Endothelial cell of umbilical vein (primary cell): ENCODE data around the gene ERGIC2. TPM values are rescaled to one million over a fixed set of nuclear protein-coding genes. Genes with fewer than 3 reads are reported as not detected.

Experiments used
- BruUV-seq: library from RNA; stranded (reverse); fragments of 400-500 nt; replicated peaks from 2 replicates; lab custom pipeline; 2021; lab: Mats Ljungman, UMichigan
- CTCF ChIA-PET: fragments of 300-600, 350-600 bp; sonication (Branson Sonifier 250); formaldehyde crosslinking; loops from one replicate; lab custom pipeline; 2021; ENCODE audit warnings: antibody characterized with exemption, inconsistent platforms; lab: Charles Lee
- POLR2A ChIA-PET: fragments of 300-600, 350-600 bp; sonication (Branson Sonifier 250); formaldehyde crosslinking; loops from one replicate; lab custom pipeline; 2021; ENCODE audit warnings: antibody characterized with exemption, inconsistent platforms; lab: Charles Lee
- DNase-seq: peaks from one replicate; pipeline ENCODE4 v3.0.0-alpha.2; 2011; ENCODE audit warnings: low read depth, low spot score
- FAIRE-seq: peaks from 2 replicates; lab custom pipeline; 2011; peaks lifted over from hg19 to GRCh38; lab: Jason Lieb, UNC
- H2AFZ ChIP-seq: 2 replicates; pipeline ENCODE4 v1.6.0; 2012; ENCODE audit warnings: low read depth, low read length, control low read depth, inconsistent platforms
- H3K27ac ChIP-seq: 2 replicates; pipeline ENCODE4 v1.5.1; 2011; ENCODE audit warnings: low read depth, mild to moderate bottlenecking, control low read depth, low read length, moderate library complexity; ENCODE audit not compliant: insufficient read depth
- H3K27me3 ChIP-seq, 2 experiments: 2 replicates each; pipeline versions ENCODE4 v1.6.0 to v1.6.1; 2011; ENCODE audit warnings: low read length in 2 of 2, mixed read lengths in 1 of 2; ENCODE audit not compliant: control insufficient read depth in 2 of 2, insufficient read depth in 2 of 2
- H3K36me3 ChIP-seq, 2 experiments: 2 replicates in 1 of 2; 3 replicates in 1 of 2; pipeline ENCODE4 v1.5.1; 2011; ENCODE audit warnings: low read length in 2 of 2, mild to moderate bottlenecking in 1 of 2, moderate library complexity in 1 of 2; ENCODE audit not compliant: control insufficient read depth in 2 of 2, insufficient read depth in 2 of 2; ENCODE audit errors: extremely low read depth in 1 of 2
- H3K4me1 ChIP-seq: 3 replicates; pipeline ENCODE4 v1.5.1; 2011; ENCODE audit warnings: mild to moderate bottlenecking, low read length; ENCODE audit not compliant: control insufficient read depth, insufficient read depth; ENCODE audit errors: extremely low read depth
- H3K4me2 ChIP-seq: 2 replicates; pipeline ENCODE4 v1.6.1; 2011; ENCODE audit warnings: low read length, control low read depth, mixed read lengths; ENCODE audit not compliant: insufficient read depth
- H3K4me3 ChIP-seq, 3 experiments: fragments of 200-600 bp in 1 of 3; sonication (generic), shearing (Covaris generic) in 1 of 3; replicated peaks in 1 of 3; 2 replicates each; pipeline ENCODE4 v1.5.1; 2011 to 2016; ENCODE audit warnings: control low read depth in 3 of 3, low read length in 3 of 3, mild to moderate bottlenecking in 2 of 3, inconsistent platforms in 1 of 3, low read depth in 1 of 3, moderate library complexity in 1 of 3; ENCODE audit not compliant: insufficient read depth in 1 of 3
- H3K79me2 ChIP-seq: 2 replicates; pipeline ENCODE4 v1.6.0; 2012; ENCODE audit warnings: low read length, inconsistent platforms; ENCODE audit not compliant: control insufficient read depth, insufficient read depth
- H3K9ac ChIP-seq: replicated peaks from 2 replicates; pipeline ENCODE3; 2011; ENCODE audit warnings: low read length, control low read depth; ENCODE audit not compliant: insufficient read depth; ENCODE audit errors: extremely low read depth
- H3K9me1 ChIP-seq: replicated peaks from 3 replicates; pipeline ENCODE4 v1.6.0; 2011; ENCODE audit warnings: mild to moderate bottlenecking, low read length; ENCODE audit not compliant: control insufficient read depth, insufficient read depth; ENCODE audit errors: extremely low read depth
- H3K9me3 ChIP-seq: replicated peaks from 2 replicates; pipeline ENCODE4 v1.5.1; 2012; ENCODE audit warnings: low read length, inconsistent platforms; ENCODE audit not compliant: control insufficient read depth, insufficient read depth
- H4K20me1 ChIP-seq: replicated peaks from 2 replicates; pipeline ENCODE3; 2011; ENCODE audit warnings: mild to moderate bottlenecking, low read length; ENCODE audit not compliant: control insufficient read depth, insufficient read depth; ENCODE audit errors: extremely low read depth
- CTCF ChIP-seq, 2 donors: IDR thresholded peaks; 1 replicate in 1 of 2; 2 replicates in 1 of 2; pipeline ENCODE4 v1.5.1; 2011; ENCODE audit warnings: low read length in 2 of 2, mild to moderate bottlenecking in 2 of 2, moderate library complexity in 2 of 2, control low read depth in 1 of 2, inconsistent platforms in 1 of 2, low read depth in 1 of 2; ENCODE audit not compliant: insufficient read depth in 1 of 2; ENCODE audit errors: extremely low read depth in 1 of 2
- EZH2 ChIP-seq: IDR thresholded peaks from 2 replicates; pipeline ENCODE4 v1.6.1; 2012; ENCODE audit warnings: borderline replicate concordance, low read depth, mild to moderate bottlenecking, moderate library complexity, low read length, inconsistent platforms; ENCODE audit not compliant: severe bottlenecking
- FOS ChIP-seq: IDR thresholded peaks from 2 replicates; pipeline ENCODE4 v1.6.1; 2011; ENCODE audit warnings: mild to moderate bottlenecking, low read length, moderate library complexity, borderline replicate concordance; ENCODE audit not compliant: insufficient read depth
- GATA2 ChIP-seq: IDR thresholded peaks from 2 replicates; pipeline ENCODE4 v1.7.0; 2011; ENCODE audit warnings: low read depth, mild to moderate bottlenecking, moderate library complexity, mixed read lengths, low read length; ENCODE audit not compliant: insufficient read length, insufficient read depth
- JUN ChIP-seq: IDR thresholded peaks from 2 replicates; pipeline ENCODE4 v1.6.1; 2011; ENCODE audit warnings: borderline replicate concordance, low read depth; ENCODE audit not compliant: insufficient read length, insufficient read depth
- MAX ChIP-seq: IDR thresholded peaks from 2 replicates; pipeline ENCODE4 v1.6.1; 2011; ENCODE audit not compliant: insufficient read depth, insufficient read length
- MYC ChIP-seq: IDR thresholded peaks from one replicate; pipeline ENCODE4 v1.6.1; 2011; ENCODE audit warnings: mild to moderate bottlenecking, low read depth, low read length
- POLR2A ChIP-seq: IDR thresholded peaks from 2 replicates; pipeline ENCODE4 v1.6.1; 2012; ENCODE audit warnings: low read depth, mild to moderate bottlenecking, control low read depth, low read length
- POLR2AphosphoS5 ChIP-seq: IDR thresholded peaks from 2 replicates; pipeline ENCODE4 v1.6.1; 2012; ENCODE audit warnings: low read depth, mild to moderate bottlenecking, control low read depth, low read length, moderate library complexity; ENCODE audit not compliant: insufficient read depth
- dilution Hi-C: fragments of 300-500 bp; cut with MboI; formaldehyde crosslinking; loops from one replicate; pipeline ENCODE4 v1.15.0; 2019; ENCODE audit warnings: low sequenced_read_pairs; ENCODE audit not compliant: extremely low pct_ligation_motif_present
- intact Hi-C: fragments of 100-400 bp; cut with micrococcal nuclease; formaldehyde crosslinking; loops from one replicate; pipeline ENCODE4 v1.10.0; 2022
- polyA plus RNA-seq, 4 experiments: library from polyadenylated mRNA; depleted of rRNA in 3 of 4; stranded (reverse) in 3 of 4; unstranded in 1 of 4; fragments of >200 nt; gene quantifications; 2 replicates each; pipeline versions ENCODE4 v1.2.1 to v1.2.3, GENCODE V29; 2011 to 2012; ENCODE audit warnings: missing spikeins in 1 of 4
- total RNA-seq: library from RNA; stranded (reverse); gene quantifications from 2 replicates; pipeline ENCODE4 v1.2.3, GENCODE V29; 2021

ERGIC2 gene
- total and polyA plus RNA-seq, 2 donors (not counting 3 experiments of a cell fraction or from before 2014, with no cell fraction given) = 20.3 to 60.6 TPM

- no peaks in the 10 kb centered on the region for H3K9me1 ChIP-seq
- no peaks in the 10 kb centered on the region for H3K9me3 ChIP-seq
- FAIRE-seq = no peak
- H3K4me3 ChIP-seq = no peak overlapping the region
- no peaks in the 10 kb centered on the region for H3K79me2 ChIP-seq
- H3K27ac ChIP-seq = no peak overlapping the region
- H3K27me3 ChIP-seq = no peaks in the 10 kb centered on the region
- ChIA-PET POLR2A (no interaction called here), CTCF (no interaction called here)
- intact Hi-C loops (no loop called here), dilution Hi-C loops (no loop called here)
- BruUV-seq = no TSS peak
- H4K20me1 ChIP-seq = no peaks in the 10 kb centered on the region
- no peak overlapping the region for H3K9ac ChIP-seq
- no peak for DNase-seq
- H3K4me1 ChIP-seq = no peaks in the 10 kb centered on the region
- no peak overlapping the region for H3K4me2 ChIP-seq
- no peak for TF ChIP-seq MAX
- no peak for TF ChIP-seq FOS
- no peak for TF ChIP-seq CTCF (IDR thresholded peaks at IDR 0.05; ENCODE audit: extremely low read depth in 1 of 2, insufficient read depth in 1 of 2, low read depth in 1 of 2, low read length in 2 of 2)
- TF ChIP-seq MYC = no peak
- no peak for TF ChIP-seq POLR2AphosphoS5
- TF ChIP-seq JUN = no peak
- TF ChIP-seq EZH2 = no peak
- no peak for TF ChIP-seq POLR2A
- no peak for TF ChIP-seq GATA2
- no peak overlapping the region for H2AFZ ChIP-seq
- H3K36me3 ChIP-seq = peaks cover 0 to 5% of the 10 kb centered on the region in 2 experiments
Measured at GRCh38 chr12:29354954-29355353, 26.0 kb downstream of the ERGIC2 start.
